SU-DHL-6 (cell line): ENCODE measurements around the gene MRPL41.

Source experiments
- EZH2phosphoT487 ChIP-seq: fragments of 200-600 bp; sonication (generic), shearing (Covaris generic); conservative IDR thresholded peaks from 2 replicates; pipeline ENCODE4 v1.6.1; 2018; ENCODE audit warnings: mild to moderate bottlenecking, antibody characterized with exemption, low read length, moderate library complexity, mixed read lengths
- TF ChIP-seq, protein P1 (sequence below): fragments of 200-600 bp; sonication (generic); IDR thresholded peaks from one replicate; pipeline ENCODE4 v1.5.1; 2017; ENCODE audit warnings: antibody characterized with exemption, mild to moderate bottlenecking, low read length, moderate library complexity; ENCODE audit not compliant: insufficient read depth, poor library complexity, severe bottlenecking

DNA sequence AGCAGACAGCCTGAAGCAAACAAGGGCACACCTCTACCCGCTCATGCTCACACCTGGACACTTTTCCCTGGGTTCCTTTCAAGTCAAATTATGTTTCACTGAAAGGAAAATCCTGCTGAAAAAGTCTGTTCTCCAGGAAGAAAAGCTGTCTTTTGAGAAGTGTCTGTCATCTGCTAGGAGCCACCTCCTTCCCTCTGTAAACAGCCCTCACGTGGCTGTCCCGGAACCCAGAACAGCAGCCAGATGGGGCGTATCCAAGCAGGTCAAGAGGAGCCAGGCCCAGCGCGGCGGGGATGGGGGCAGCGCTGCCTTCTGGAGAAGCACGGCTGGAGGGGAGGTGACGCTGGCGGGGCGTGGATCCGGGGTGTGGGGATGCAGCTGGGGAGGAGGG is 1.5 kb upstream of the MRPL41 start, which contains the start of gene PNPLA7:
- TF ChIP-seq, protein P1, sequence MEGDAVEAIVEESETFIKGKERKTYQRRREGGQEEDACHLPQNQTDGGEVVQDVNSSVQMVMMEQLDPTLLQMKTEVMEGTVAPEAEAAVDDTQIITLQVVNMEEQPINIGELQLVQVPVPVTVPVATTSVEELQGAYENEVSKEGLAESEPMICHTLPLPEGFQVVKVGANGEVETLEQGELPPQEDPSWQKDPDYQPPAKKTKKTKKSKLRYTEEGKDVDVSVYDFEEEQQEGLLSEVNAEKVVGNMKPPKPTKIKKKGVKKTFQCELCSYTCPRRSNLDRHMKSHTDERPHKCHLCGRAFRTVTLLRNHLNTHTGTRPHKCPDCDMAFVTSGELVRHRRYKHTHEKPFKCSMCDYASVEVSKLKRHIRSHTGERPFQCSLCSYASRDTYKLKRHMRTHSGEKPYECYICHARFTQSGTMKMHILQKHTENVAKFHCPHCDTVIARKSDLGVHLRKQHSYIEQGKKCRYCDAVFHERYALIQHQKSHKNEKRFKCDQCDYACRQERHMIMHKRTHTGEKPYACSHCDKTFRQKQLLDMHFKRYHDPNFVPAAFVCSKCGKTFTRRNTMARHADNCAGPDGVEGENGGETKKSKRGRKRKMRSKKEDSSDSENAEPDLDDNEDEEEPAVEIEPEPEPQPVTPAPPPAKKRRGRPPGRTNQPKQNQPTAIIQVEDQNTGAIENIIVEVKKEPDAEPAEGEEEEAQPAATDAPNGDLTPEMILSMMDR, result no peak
- TF ChIP-seq EZH2phosphoT487, result no peak
